ENCODE data around the gene MAD1L1. TPM values are rescaled to one million over a fixed set of nuclear protein-coding genes. Genes with fewer than 3 reads are reported as not detected.

The MAD1L1 gene
- total and polyA plus RNA-seq, 2 donors (not counting 3 experiments of a cell fraction or from before 2014, with no cell fraction given) = 34.1 to 42.3 TPM

GRCh38 chr7:1937252-1937605 is 295.5 kb downstream of the MAD1L1 start:
- Histone ChIP-seq H3K9ac (replicated peaks; ENCODE audit: extremely low read depth, insufficient read depth, low read length) (no peak overlapping the region), H3K4me3 (replicated peaks in 1 of 3; ENCODE audit: insufficient read depth in 1 of 3, low read depth in 1 of 3, low read length in 3 of 3) (no peak overlapping the region), H3K79me2 (ENCODE audit: control insufficient read depth, insufficient read depth, low read length) (no peaks in the 10 kb centered on the region), H3K4me2 (ENCODE audit: insufficient read depth, low read length) (no peak overlapping the region), H3K36me3 (ENCODE audit: control insufficient read depth in 2 of 2, extremely low read depth in 1 of 2, insufficient read depth in 2 of 2, low read length in 2 of 2) (no peaks in the 10 kb centered on the region), H3K9me3 (replicated peaks; ENCODE audit: control insufficient read depth, insufficient read depth, low read length) (no peaks in the 10 kb centered on the region), H3K27me3 (ENCODE audit: control insufficient read depth in 2 of 2, insufficient read depth in 2 of 2, low read length in 2 of 2) (no peaks in the 10 kb centered on the region), H3K4me1 (ENCODE audit: control insufficient read depth, extremely low read depth, insufficient read depth, low read length) (no peaks in the 10 kb centered on the region), H4K20me1 (replicated peaks; ENCODE audit: control insufficient read depth, extremely low read depth, insufficient read depth, low read length) (no peaks in the 10 kb centered on the region), H2AFZ (ENCODE audit: low read depth, low read length) (no peak overlapping the region), H3K9me1 (replicated peaks; ENCODE audit: control insufficient read depth, extremely low read depth, insufficient read depth, low read length) (no peaks in the 10 kb centered on the region), H3K27ac (ENCODE audit: insufficient read depth, low read depth, low read length) (no peak overlapping the region)
- ChIA-PET POLR2A (no interaction called here), CTCF (no interaction called here)
- intact Hi-C loops (cut with micrococcal nuclease) = no loop called here
- dilution Hi-C loops (cut with MboI; ENCODE audit: extremely low pct_ligation_motif_present, low sequenced_read_pairs) = no loop called here
- no peak for FAIRE-seq
- TF ChIP-seq POLR2AphosphoS5 (IDR thresholded peaks at IDR 0.05; ENCODE audit: insufficient read depth, low read depth, low read length) (no peak), JUN (IDR thresholded peaks at IDR 0.05; ENCODE audit: borderline replicate concordance, insufficient read depth, insufficient read length, low read depth) (no peak), MYC (IDR thresholded peaks at IDR 0.05; ENCODE audit: low read depth, low read length) (no peak), GATA2 (IDR thresholded peaks at IDR 0.05; ENCODE audit: insufficient read depth, insufficient read length, low read depth, low read length) (no peak), POLR2A (IDR thresholded peaks at IDR 0.05; ENCODE audit: low read depth, low read length) (no peak), CTCF (IDR thresholded peaks at IDR 0.05; ENCODE audit: extremely low read depth in 1 of 2, insufficient read depth in 1 of 2, low read depth in 1 of 2, low read length in 2 of 2) (no peak), EZH2 (IDR thresholded peaks at IDR 0.05; ENCODE audit: borderline replicate concordance, low read depth, low read length, severe bottlenecking) (no peak), FOS (IDR thresholded peaks at IDR 0.05; ENCODE audit: borderline replicate concordance, insufficient read depth, low read length) (no peak)
- TF ChIP-seq, protein P1, sequence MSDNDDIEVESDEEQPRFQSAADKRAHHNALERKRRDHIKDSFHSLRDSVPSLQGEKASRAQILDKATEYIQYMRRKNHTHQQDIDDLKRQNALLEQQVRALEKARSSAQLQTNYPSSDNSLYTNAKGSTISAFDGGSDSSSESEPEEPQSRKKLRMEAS (IDR thresholded peaks at IDR 0.05; ENCODE audit: insufficient read depth, insufficient read length) = no peak
- BruUV-seq (replicated peaks) = no TSS peak
- no peak for DNase-seq (ENCODE audit: low read depth, low spot score)
